ENCODE results near the gene TMPRSS7.

The TMPRSS7 gene

GRCh38 chr3:112115806-112116383, 81.4 kb downstream of the TMPRSS7 start:
- H3K36me3 ChIP-seq (replicated peaks; ENCODE audit: low read depth, low read length), result peaks cover 3% of the 10 kb centered on the region
- H3K4me3 ChIP-seq (ENCODE audit: low read length), result peak overlapping the region; percentile 60
- H3K4me1 ChIP-seq (ENCODE audit: low read length), result peaks cover 81% of the 10 kb centered on the region
- H2AFZ ChIP-seq (ENCODE audit: low read depth, low read length), result no peak overlapping the region
- H3K9me3 ChIP-seq (ENCODE audit: insufficient read depth, low read length), result no peaks in the 10 kb centered on the region
- no peaks in the 10 kb centered on the region for H4K20me1 ChIP-seq (ENCODE audit: insufficient read depth, low read length)
- H3K27me3 ChIP-seq (ENCODE audit: low read depth, low read length), result no peaks in the 10 kb centered on the region
- peak overlapping the region; percentile 93 for H3K4me2 ChIP-seq (ENCODE audit: low read length)
- peak overlapping the region; percentile 48; the same call in 1 of the 2 replicates for H3K9ac ChIP-seq (ENCODE audit: low read length)
- no peak for TF ChIP-seq EZH2phosphoT487 (IDR thresholded peaks at IDR 0.05; ENCODE audit: low read depth)
- TF ChIP-seq CTCF (IDR thresholded peaks at IDR 0.05; ENCODE audit: low read depth, low read length), result no peak
- H3K79me2 ChIP-seq (ENCODE audit: low read length), result no peaks in the 10 kb centered on the region
- H3K27ac ChIP-seq (ENCODE audit: low read length), result peak overlapping the region; percentile 82; the same call in 1 of the 2 replicates

GRCh38 chr3:112116748-112117186, 82.2 kb downstream of the TMPRSS7 start:
- peak overlapping the region; percentile 60 for H3K4me3 ChIP-seq (ENCODE audit: low read length)
- H3K27me3 ChIP-seq (ENCODE audit: low read depth, low read length), result no peaks in the 10 kb centered on the region
- peak overlapping the region; percentile 93 for H3K4me2 ChIP-seq (ENCODE audit: low read length)
- no peak for TF ChIP-seq EZH2phosphoT487 (IDR thresholded peaks at IDR 0.05; ENCODE audit: low read depth)
- TF ChIP-seq CTCF (IDR thresholded peaks at IDR 0.05; ENCODE audit: low read depth, low read length), result no peak
- H3K36me3 ChIP-seq (replicated peaks; ENCODE audit: low read depth, low read length), result peaks cover 3% of the 10 kb centered on the region
- no peak overlapping the region for H2AFZ ChIP-seq (ENCODE audit: low read depth, low read length)
- H3K9ac ChIP-seq (ENCODE audit: low read length), result no peak overlapping the region
- peaks cover 88% of the 10 kb centered on the region for H3K4me1 ChIP-seq (ENCODE audit: low read length)
- H4K20me1 ChIP-seq (ENCODE audit: insufficient read depth, low read length), result no peaks in the 10 kb centered on the region
- no peak overlapping the region for H3K27ac ChIP-seq (ENCODE audit: low read length)
- no peaks in the 10 kb centered on the region for H3K9me3 ChIP-seq (ENCODE audit: insufficient read depth, low read length)
- H3K79me2 ChIP-seq (ENCODE audit: low read length), result no peaks in the 10 kb centered on the region

- H3K27ac ChIP-seq (ENCODE audit: low read length), result peak overlapping the region; percentile 46
Measured at GRCh38 chr3:112117415-112117814, 82.9 kb downstream of the TMPRSS7 start.

More at GRCh38 chr3:112117415-112117814, 82.9 kb downstream of the TMPRSS7 start:
- no peaks in the 10 kb centered on the region for H3K27me3 ChIP-seq (ENCODE audit: low read depth, low read length)
- no peaks in the 10 kb centered on the region for H3K79me2 ChIP-seq (ENCODE audit: low read length)
- no peak overlapping the region; the same call in 1 of the 2 replicates for H3K4me3 ChIP-seq (ENCODE audit: low read length)
- H3K9me3 ChIP-seq (ENCODE audit: insufficient read depth, low read length), result no peaks in the 10 kb centered on the region
- TF ChIP-seq EZH2phosphoT487 (IDR thresholded peaks at IDR 0.05; ENCODE audit: low read depth) (no peak), CTCF (IDR thresholded peaks at IDR 0.05; ENCODE audit: low read depth, low read length) (no peak)
- peaks cover 87% of the 10 kb centered on the region for H3K4me1 ChIP-seq (ENCODE audit: low read length)
- H4K20me1 ChIP-seq (ENCODE audit: insufficient read depth, low read length), result no peaks in the 10 kb centered on the region
- peak overlapping the region; percentile 93 for H3K4me2 ChIP-seq (ENCODE audit: low read length)
- H3K9ac ChIP-seq (ENCODE audit: low read length), result no peak overlapping the region
- H3K36me3 ChIP-seq (replicated peaks; ENCODE audit: low read depth, low read length), result peaks cover 3% of the 10 kb centered on the region
- H2AFZ ChIP-seq (ENCODE audit: low read depth, low read length), result no peak overlapping the region
